IPS DF 6.9 (cell line): ENCODE data around the gene NEMF.
"Not testable (repeated sequence)": the region's sequence is repeated elsewhere in the genome, so short reads cannot be mapped to it uniquely, and the experiment has no call there.

ENCODE experiments used
- DNase-seq: peaks from one replicate; pipeline ENCODE4 v3.0.0-alpha.2; 2013; ENCODE audit warnings: low read depth, low spot score
- H3K27ac ChIP-seq: one replicate; pipeline ENCODE4 v1.5.1; 2013; ENCODE audit warnings: low read length, control low read depth
- H3K27me3 ChIP-seq: 2 replicates; pipeline ENCODE4 v1.6.1; 2013; ENCODE audit warnings: mild to moderate bottlenecking, low read length; ENCODE audit not compliant: control insufficient read depth, insufficient read depth
- H3K36me3 ChIP-seq: 2 replicates; pipeline ENCODE4 v1.6.1; 2013; ENCODE audit warnings: low read length; ENCODE audit not compliant: control insufficient read depth, insufficient read depth
- H3K4me1 ChIP-seq: 2 replicates; pipeline ENCODE4 v1.6.1; 2013; ENCODE audit warnings: low read length; ENCODE audit not compliant: control insufficient read depth, insufficient read depth
- H3K4me3 ChIP-seq: 2 replicates; pipeline ENCODE4 v1.5.1; 2013; ENCODE audit warnings: mild to moderate bottlenecking, low read length
- H3K9me3 ChIP-seq: 2 replicates; pipeline ENCODE4 v1.6.1; 2013; ENCODE audit warnings: low read length, inconsistent platforms; ENCODE audit not compliant: control insufficient read depth, insufficient read depth
- WGBS: extraction: QIAGEN DNeasy Blood & Tissue Kit; methylation state at CpG from one replicate; pipeline ENCODE4 v1.1.7; 2013; ENCODE audit warnings: mixed read lengths, missing lambda C conversion rate; ENCODE audit not compliant: insufficient read length, insufficient coverage; 5-methylcytosine and 5-hydroxymethylcytosine counted together

NEMF gene

DNA sequence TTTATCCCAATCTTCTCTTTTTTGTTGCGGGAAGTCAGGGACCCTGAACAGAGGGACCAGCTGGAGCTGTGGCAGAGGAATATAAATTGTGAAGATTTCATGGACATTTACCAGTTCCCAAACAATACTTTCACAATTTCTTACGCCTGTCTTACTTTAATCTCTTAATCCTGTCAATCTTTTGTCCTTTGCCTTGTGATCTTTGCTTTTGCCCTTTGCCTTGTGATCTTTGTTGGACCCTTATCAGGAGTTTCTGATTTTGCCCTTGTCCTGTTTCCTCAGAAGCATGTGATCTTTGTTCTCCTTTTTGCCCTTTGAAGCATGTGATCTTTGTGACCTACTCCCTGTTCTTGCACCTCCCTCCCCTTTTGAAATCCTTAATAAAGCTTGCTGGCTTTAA lies 36.5 kb downstream of the NEMF start:
- H3K27ac ChIP-seq, H3K4me3 ChIP-seq, H3K9me3 ChIP-seq, H3K27me3 ChIP-seq, H3K36me3 ChIP-seq, H3K4me1 ChIP-seq, DNase-seq: not testable (repeated sequence)
- no CpG with 5 or more reads among the region's 2 CpGs for WGBS

DNA sequence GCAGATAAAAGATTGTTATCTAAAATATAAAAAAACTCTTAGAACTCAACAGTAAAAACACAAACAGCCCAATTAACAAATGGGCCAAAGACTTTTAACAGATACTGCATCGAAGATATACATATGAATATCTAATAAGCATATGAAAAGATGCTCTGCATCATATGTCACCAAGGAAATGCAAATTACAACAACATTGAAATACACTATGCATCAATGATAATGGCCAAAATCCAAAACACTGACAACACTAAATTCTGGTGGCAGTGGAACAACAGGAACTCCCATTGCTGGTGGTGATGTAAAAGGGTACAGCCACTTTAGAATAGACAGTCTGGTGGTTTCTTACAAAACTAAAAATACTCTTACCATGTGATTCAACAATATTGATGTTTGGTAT lies 43.8 kb downstream of the NEMF start:
- Histone ChIP-seq H3K4me3 (no peak overlapping the region), H3K27ac (no peak overlapping the region), H3K9me3 (no peaks in the 10 kb centered on the region), H3K27me3 (no peaks in the 10 kb centered on the region), H3K4me1 (no peaks in the 10 kb centered on the region), H3K36me3 (no peaks in the 10 kb centered on the region; the same call in 1 of the 2 replicates)
- no peak for DNase-seq
- no CpG with 5 or more reads among the region's 1 CpG for WGBS

DNA sequence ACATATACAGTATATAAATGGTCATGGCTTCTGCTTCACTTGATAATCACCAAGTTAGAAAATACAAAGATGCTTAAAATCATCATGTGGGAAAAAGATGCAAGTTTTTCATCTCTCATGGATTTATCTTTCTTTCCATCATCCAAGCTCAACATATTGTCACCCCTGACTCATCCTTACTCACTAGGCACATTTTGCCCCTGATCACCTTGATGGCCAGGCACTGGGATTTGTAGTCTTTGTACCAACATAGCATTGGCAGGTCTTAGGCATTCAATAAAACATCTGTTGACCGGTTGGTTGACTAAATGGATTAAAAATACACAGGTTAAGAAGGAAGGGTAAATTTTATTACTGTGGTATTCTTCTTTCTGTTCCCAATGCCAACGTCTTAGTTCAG lies 56.6 kb downstream of the NEMF start:
- H3K27me3 ChIP-seq = no peaks in the 10 kb centered on the region
- no peak overlapping the region for H3K27ac ChIP-seq
- no peaks in the 10 kb centered on the region for H3K9me3 ChIP-seq
- DNase-seq = no peak
- no CpG with 5 or more reads among the region's 2 CpGs for WGBS
- no peaks in the 10 kb centered on the region for H3K4me1 ChIP-seq
- no peak overlapping the region for H3K4me3 ChIP-seq
- H3K36me3 ChIP-seq = peaks cover 6% of the 10 kb centered on the region; the same call in 1 of the 2 replicates

DNA sequence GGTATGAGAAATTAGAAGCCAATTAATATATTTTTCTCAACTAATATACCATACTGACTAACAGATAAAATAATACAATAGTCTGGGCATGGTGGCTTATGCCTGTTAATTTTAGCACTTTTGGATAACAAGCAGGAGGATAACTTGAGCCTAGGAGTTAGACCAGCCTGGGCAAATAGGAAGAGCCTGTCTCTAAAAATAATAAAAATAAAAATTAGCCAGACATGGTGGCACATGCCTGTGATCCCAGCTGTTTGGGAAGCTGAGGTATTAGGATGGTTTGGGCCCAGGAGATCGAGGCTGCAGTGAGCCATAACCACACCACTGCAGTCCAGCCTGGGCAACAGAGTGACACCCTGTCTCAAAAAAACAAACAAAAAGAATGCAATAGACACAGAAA lies 60.0 kb downstream of the NEMF start:
- WGBS = no CpG with 5 or more reads among the region's 1 CpG
- no peak for DNase-seq
- Histone ChIP-seq H3K4me3 (no peak overlapping the region), H3K36me3 (peaks cover 9% of the 10 kb centered on the region; the same call in 1 of the 2 replicates), H3K9me3 (no peaks in the 10 kb centered on the region), H3K27me3 (no peaks in the 10 kb centered on the region), H3K27ac (no peak overlapping the region), H3K4me1 (no peaks in the 10 kb centered on the region)

DNA sequence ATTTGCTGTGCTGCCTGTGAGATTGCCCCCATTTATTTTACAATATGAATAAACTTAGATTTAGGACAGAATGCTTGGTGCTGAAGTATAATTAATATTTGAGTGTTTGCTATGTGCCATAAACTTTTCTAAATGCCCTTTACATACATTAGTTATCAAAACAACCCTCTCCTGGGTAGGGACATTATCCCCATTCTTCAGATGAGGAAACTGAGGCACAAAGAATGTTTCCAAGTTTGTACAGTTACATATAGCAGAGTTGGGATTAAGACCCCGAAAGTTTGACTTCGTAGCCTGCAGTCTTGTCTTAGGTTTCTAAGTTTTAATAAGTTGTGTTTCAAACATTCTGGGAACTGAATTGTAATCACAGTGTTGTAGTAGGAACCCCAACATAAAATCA lies 66.3 kb downstream of the NEMF start:
- no peaks in the 10 kb centered on the region for H3K4me1 ChIP-seq
- DNase-seq = no peak
- peaks cover 14% of the 10 kb centered on the region; the same call in 1 of the 2 replicates for H3K36me3 ChIP-seq
- H3K9me3 ChIP-seq = no peaks in the 10 kb centered on the region
- H3K27me3 ChIP-seq = no peaks in the 10 kb centered on the region
- no peak overlapping the region for H3K4me3 ChIP-seq
- WGBS = no CpG with 5 or more reads among the region's 2 CpGs
- H3K27ac ChIP-seq = no peak overlapping the region

DNA sequence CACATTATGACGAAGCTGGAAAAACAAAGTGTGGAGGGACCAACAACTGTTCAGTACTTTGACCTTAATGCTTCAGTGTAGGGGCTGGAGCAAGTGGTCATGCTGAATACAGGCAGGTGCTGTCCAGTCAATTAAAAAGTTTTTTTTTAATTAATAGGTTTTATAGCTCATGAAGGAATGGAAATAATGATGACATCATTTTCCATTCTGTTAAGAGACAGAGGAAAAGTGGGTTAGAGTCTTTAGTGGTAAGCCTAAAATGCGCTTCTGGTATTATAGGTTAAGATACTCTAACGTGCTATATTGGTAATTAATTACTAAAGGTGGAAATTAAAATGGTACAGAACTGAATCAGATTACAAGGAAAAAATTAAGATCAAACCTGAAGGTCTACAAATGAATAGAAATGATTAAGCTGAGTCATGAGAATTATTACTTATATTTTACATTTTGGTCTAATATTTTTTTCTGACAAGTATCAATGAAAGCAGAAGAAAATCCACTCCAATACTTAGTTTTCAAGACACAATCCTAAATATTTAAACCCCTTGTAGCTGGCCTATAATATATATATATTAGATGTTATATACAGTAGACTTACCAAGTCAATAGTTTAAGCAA lies 69.1 kb downstream of the NEMF start:
- Histone ChIP-seq H3K4me3 (no peak overlapping the region), H3K27me3 (no peaks in the 10 kb centered on the region), H3K27ac (no peak overlapping the region), H3K9me3 (no peaks in the 10 kb centered on the region), H3K36me3 (peaks cover 8% of the 10 kb centered on the region; the same call in 1 of the 2 replicates), H3K4me1 (no peaks in the 10 kb centered on the region)
- no CpG with 5 or more reads among the region's 3 CpGs for WGBS
- no peak for DNase-seq

DNA sequence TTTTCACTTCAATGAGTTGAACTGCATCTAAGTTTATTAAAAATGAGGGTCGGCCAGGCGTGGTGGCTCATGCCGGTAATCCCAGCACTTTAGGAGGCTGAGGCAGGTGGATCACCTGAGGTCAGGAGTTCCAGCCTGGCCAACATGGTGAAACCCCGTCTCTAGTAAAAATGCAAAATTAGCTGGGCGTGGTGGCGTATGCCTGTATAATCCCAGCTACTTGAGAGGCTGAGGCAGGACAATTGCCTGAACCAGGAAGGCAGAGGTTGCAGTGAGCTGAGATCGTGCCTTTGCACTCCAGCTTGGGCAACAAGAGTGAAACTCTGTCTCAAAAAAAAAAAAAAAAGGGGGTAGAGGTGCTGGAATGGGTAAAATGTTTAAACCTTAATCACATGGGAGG lies 71.5 kb downstream of the NEMF start:
- DNase-seq, H3K9me3 ChIP-seq, H3K36me3 ChIP-seq, H3K27ac ChIP-seq, H3K4me1 ChIP-seq, H3K4me3 ChIP-seq, H3K27me3 ChIP-seq: not testable (repeated sequence)
- no CpG with 5 or more reads among the region's 7 CpGs for WGBS

DNA sequence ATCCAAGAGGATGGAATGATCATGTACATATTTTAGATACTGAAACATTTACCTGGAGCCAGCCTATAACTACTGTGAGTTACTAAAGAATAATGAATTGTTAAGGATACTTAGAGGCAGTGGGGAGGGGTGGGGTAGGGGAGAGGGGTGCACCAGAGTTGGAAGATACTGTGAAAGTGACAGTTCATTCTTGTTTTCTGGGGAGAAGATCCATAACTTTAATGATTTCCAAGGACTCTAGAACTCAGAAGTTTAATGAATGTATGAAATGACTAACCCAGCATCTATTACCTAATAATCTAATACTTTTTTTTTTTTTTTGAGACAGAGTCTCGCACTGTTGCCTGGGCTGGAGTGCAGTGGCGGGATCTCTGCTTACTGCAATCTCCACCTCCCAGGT lies 74.2 kb downstream of the NEMF start:
- no peak for DNase-seq
- Histone ChIP-seq H3K27ac (no peak overlapping the region), H3K36me3 (peaks cover 5% of the 10 kb centered on the region; the same call in 1 of the 2 replicates), H3K9me3 (no peaks in the 10 kb centered on the region), H3K4me3 (no peak overlapping the region), H3K4me1 (no peaks in the 10 kb centered on the region), H3K27me3 (no peaks in the 10 kb centered on the region)
- no CpG with 5 or more reads among the region's 2 CpGs for WGBS

DNA sequence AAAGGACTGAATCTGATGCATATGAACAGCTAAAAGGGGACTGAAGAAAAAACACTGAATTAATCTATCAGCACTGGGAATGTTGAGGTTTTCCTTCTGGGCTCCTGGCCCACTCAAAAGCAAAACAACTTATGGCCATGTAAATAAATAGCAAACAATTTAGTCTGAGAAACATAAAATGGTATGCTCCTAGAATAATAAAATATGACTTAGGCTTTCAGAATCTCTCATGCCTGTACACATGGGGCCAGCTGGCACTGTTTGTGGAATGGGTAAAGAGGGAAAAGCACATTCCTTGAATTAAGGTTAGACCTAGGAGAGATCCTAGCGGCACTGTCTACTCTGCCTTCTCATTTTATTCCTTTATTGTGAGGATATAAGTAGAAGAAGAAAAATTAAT lies 78.5 kb downstream of the NEMF start:
- WGBS = no CpG with 5 or more reads among the region's 1 CpG
- no peak overlapping the region for H3K4me3 ChIP-seq

DNA sequence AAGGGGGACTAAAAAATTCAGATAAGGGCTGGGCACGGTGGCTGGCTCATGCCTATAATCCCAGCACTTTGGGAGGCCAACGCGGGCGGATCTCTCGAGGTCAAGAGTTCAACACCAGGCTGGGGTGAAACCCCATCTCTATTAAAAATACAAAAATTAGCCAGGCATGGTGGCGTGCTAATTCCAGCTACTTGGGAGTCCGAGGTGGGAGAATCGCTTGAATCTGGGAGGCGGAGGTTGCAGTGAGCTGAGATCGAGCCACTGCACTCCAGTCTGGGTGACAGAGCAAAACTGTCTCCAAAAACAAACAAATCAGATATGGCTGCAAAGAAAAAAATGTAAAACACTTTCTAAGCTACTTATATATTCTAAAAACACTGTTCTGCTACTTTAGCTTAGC lies 80.9 kb downstream of the NEMF start:
- DNase-seq, H3K36me3 ChIP-seq, H3K27ac ChIP-seq, H3K27me3 ChIP-seq, H3K9me3 ChIP-seq, H3K4me1 ChIP-seq, H3K4me3 ChIP-seq: not testable (repeated sequence)
- no CpG with 5 or more reads among the region's 10 CpGs for WGBS

More for the DNA sequence above, 78.5 kb downstream of the NEMF start:
- no peak for DNase-seq
- no peaks in the 10 kb centered on the region for H3K9me3 ChIP-seq
- no peaks in the 10 kb centered on the region for H3K27me3 ChIP-seq
- no peak overlapping the region for H3K27ac ChIP-seq
- no peaks in the 10 kb centered on the region for H3K36me3 ChIP-seq
- no peaks in the 10 kb centered on the region for H3K4me1 ChIP-seq

DNA sequence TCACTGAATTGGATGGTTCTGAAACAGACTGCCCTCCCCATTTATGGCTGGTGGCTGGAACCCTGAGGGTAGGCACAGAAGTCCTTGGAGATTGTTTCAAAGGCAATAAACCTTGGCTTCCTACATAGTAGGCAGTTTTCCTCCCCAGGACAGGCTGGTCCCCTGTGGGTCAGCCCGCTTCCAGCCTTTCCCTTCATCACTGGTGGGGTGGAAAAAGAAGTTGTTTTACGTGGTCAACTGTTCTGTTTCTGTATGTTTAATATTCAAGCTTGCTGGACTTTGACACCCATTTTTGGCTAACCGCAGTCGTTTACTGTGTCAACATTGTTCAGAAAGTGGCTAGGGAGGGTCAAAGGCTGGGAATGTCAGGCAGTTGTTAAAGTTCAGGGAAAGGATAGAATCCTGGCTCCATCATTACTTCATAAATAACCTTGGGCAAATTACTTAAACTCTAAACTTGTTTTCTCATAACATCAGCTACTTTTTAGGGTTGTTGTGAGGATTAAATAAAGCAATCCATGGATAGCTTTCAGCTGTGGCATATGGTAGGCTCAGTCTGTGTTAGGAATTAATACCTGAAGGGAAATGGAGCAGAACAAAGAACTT lies 82.3 kb downstream of the NEMF start:
- H3K4me1 ChIP-seq = peaks cover 2% of the 10 kb centered on the region; the same call in 1 of the 2 replicates
- no peak for DNase-seq
- H3K4me3 ChIP-seq = no peak overlapping the region
- no peak overlapping the region for H3K27ac ChIP-seq
- no CpG with 5 or more reads among the region's 4 CpGs for WGBS
- H3K36me3 ChIP-seq = no peaks in the 10 kb centered on the region
- no peaks in the 10 kb centered on the region for H3K27me3 ChIP-seq
- no peaks in the 10 kb centered on the region for H3K9me3 ChIP-seq
